IMR-90 (cell line): ENCODE results near the gene FRAS1. TPM values are rescaled to one million over a fixed set of nuclear protein-coding genes. Genes with fewer than 3 reads are reported as not detected.

Experiments
- ATAC-seq: fragments of 200-7000 bp; cut with Tn5 transposase; 2 replicates; pipeline ENCODE4 v1.9.1; 2020; ENCODE audit warnings: low read depth, mild to moderate bottlenecking, moderate library complexity
- BruUV-seq: library from RNA; stranded (reverse); fragments of 400-500 nt; replicated peaks from 2 replicates; lab custom pipeline; 2021; lab: Mats Ljungman, UMichigan
- CTCF ChIA-PET: fragments of 300-600 bp; formaldehyde crosslinking; extraction: SDS; loops from one replicate; lab custom pipeline; 2021; ENCODE audit warnings: antibody characterized with exemption; lab: Yijun Ruan, JAX
- POLR2A ChIA-PET: fragments of 300-600 bp; sonication (Branson Sonifier 250); formaldehyde crosslinking; loops from one replicate; lab custom pipeline; 2022; ENCODE audit warnings: antibody characterized with exemption; ENCODE audit not compliant: unreplicated experiment; lab: Charles Lee
- DNase-seq: peaks from one replicate; pipeline ENCODE4 v3.0.0; 2013
- H2AFZ ChIP-seq: replicated peaks from 2 replicates; pipeline ENCODE3; 2013; ENCODE audit warnings: low read length, mild to moderate bottlenecking; ENCODE audit not compliant: poor library complexity
- H2AK5ac ChIP-seq: 2 replicates; pipeline ENCODE4 v1.6.1; 2013; ENCODE audit warnings: low read depth, low read length, inconsistent platforms
- H2AK9ac ChIP-seq: replicated peaks from 2 replicates; pipeline ENCODE3; 2013; ENCODE audit warnings: mild to moderate bottlenecking, low read depth, low read length, moderate library complexity; ENCODE audit not compliant: poor library complexity
- H2BK120ac ChIP-seq: 2 replicates; pipeline ENCODE4 v1.6.1; 2013; ENCODE audit warnings: low read depth, low read length, inconsistent platforms
- H2BK15ac ChIP-seq: 3 replicates; pipeline ENCODE4 v1.6.1; 2013; ENCODE audit warnings: low read depth, low read length, inconsistent platforms
- H2BK20ac ChIP-seq: 2 replicates; pipeline ENCODE4 v1.6.1; 2013; ENCODE audit warnings: low read depth, mild to moderate bottlenecking, inconsistent platforms, low read length, moderate library complexity
- H2BK5ac ChIP-seq: 2 replicates; pipeline ENCODE4 v1.6.1; 2013; ENCODE audit warnings: mild to moderate bottlenecking, low read depth, low read length, inconsistent platforms; ENCODE audit not compliant: poor library complexity, severe bottlenecking
- H3K14ac ChIP-seq: replicated peaks from 2 replicates; pipeline ENCODE4 v1.6.1; 2013; ENCODE audit warnings: low read depth, low read length, inconsistent platforms
- H3K18ac ChIP-seq: 2 replicates; pipeline ENCODE4 v1.6.1; 2013; ENCODE audit warnings: low read depth, low read length, control low read depth
- H3K23ac ChIP-seq: 2 replicates; pipeline ENCODE4 v1.6.1; 2013; ENCODE audit warnings: low read depth, low read length, inconsistent platforms
- H3K27ac ChIP-seq: 2 replicates; pipeline ENCODE4 v1.5.1; 2013; ENCODE audit warnings: mild to moderate bottlenecking, control low read depth, low read length; ENCODE audit not compliant: insufficient read depth
- H3K27me3 ChIP-seq: 2 replicates; pipeline ENCODE4 v1.6.1; 2013; ENCODE audit warnings: low read length; ENCODE audit not compliant: control insufficient read depth, insufficient read depth
- H3K36me3 ChIP-seq: 2 replicates; pipeline ENCODE4 v1.6.1; 2013; ENCODE audit warnings: low read length, mixed read lengths; ENCODE audit not compliant: control insufficient read depth, insufficient read depth
- H3K4ac ChIP-seq: 2 replicates; pipeline ENCODE4 v1.6.1; 2013; ENCODE audit warnings: low read depth, low read length, inconsistent platforms
- H3K4me1 ChIP-seq: 2 replicates; pipeline ENCODE4 v1.6.1; 2013; ENCODE audit warnings: low read length, mixed read lengths; ENCODE audit not compliant: control insufficient read depth, insufficient read depth
- H3K4me2 ChIP-seq: 2 replicates; pipeline ENCODE4 v1.6.1; 2013; ENCODE audit warnings: low read depth, mild to moderate bottlenecking, control low read depth, low read length, moderate library complexity
- H3K4me3 ChIP-seq: 2 replicates; pipeline ENCODE4 v1.5.1; 2013; ENCODE audit warnings: low read depth, mild to moderate bottlenecking, control low read depth, low read length, moderate library complexity; ENCODE audit not compliant: insufficient read depth
- H3K56ac ChIP-seq: 2 replicates; pipeline ENCODE4 v1.6.1; 2013; ENCODE audit warnings: low read length, inconsistent platforms; ENCODE audit not compliant: insufficient read depth; ENCODE audit errors: extremely low read depth
- H3K79me1 ChIP-seq, 2 experiments: 2 replicates each; pipeline ENCODE4 v1.6.1; 2013; ENCODE audit warnings: low read length in 2 of 2, inconsistent platforms in 1 of 2, low read depth in 1 of 2
- H3K9ac ChIP-seq: 2 replicates; pipeline ENCODE4 v1.6.1; 2013; ENCODE audit warnings: low read depth, low read length, control low read depth
- H3K9me1 ChIP-seq: 2 replicates; pipeline ENCODE4 v1.6.1; 2013; ENCODE audit warnings: low read length, inconsistent platforms; ENCODE audit not compliant: insufficient read depth
- H3K9me3 ChIP-seq: 2 replicates; pipeline ENCODE4 v1.6.1; 2013; ENCODE audit warnings: low read length; ENCODE audit not compliant: control insufficient read depth, insufficient read depth
- H4K20me1 ChIP-seq: 2 replicates; pipeline ENCODE4 v1.6.1; 2013; ENCODE audit warnings: low read length, inconsistent platforms; ENCODE audit not compliant: insufficient read depth
- H4K5ac ChIP-seq: 2 replicates; pipeline ENCODE4 v1.6.1; 2013; ENCODE audit warnings: mild to moderate bottlenecking, low read depth, low read length, control low read depth
- H4K8ac ChIP-seq, 2 experiments: 2 replicates each; pipeline ENCODE4 v1.6.1; 2013; ENCODE audit warnings: low read depth in 2 of 2, low read length in 2 of 2, control low read depth in 1 of 2, inconsistent platforms in 1 of 2
- H4K91ac ChIP-seq: 2 replicates; pipeline ENCODE4 v1.6.1; 2013; ENCODE audit warnings: low read depth, low read length, inconsistent platforms; ENCODE audit not compliant: insufficient read depth
- SMC3 ChIP-seq: fragments of 150-350 bp; IDR thresholded peaks from 2 replicates; pipeline ENCODE4 v1.6.1; 2016; ENCODE audit warnings: low read depth, mild to moderate bottlenecking, antibody characterized with exemption, low read length, moderate library complexity
- WGBS, 2 experiments: methylation state at CpG; one replicate each; pipeline versions ENCODE4 v1.1.5 to v1.1.7; 2013; ENCODE audit warnings: missing lambda C conversion rate in 2 of 2; ENCODE audit not compliant: insufficient read length in 1 of 2; ENCODE audit errors: extremely low coverage in 2 of 2; 5-methylcytosine and 5-hydroxymethylcytosine counted together
- dilution Hi-C: fragments of 300-500 bp; cut with HindIII; formaldehyde crosslinking; loops from one replicate; pipeline ENCODE4 v1.14.3; 2018; ENCODE audit warnings: low sequenced_read_pairs; ENCODE audit not compliant: unreplicated experiment
- in situ Hi-C: fragments of 300-500 bp; cut with MboI; formaldehyde crosslinking; loops from 3 replicates; pipeline ENCODE4 v1.14.3; 2019; ENCODE audit warnings: low sequenced_read_pairs, inconsistent platforms, mixed read lengths
- intact Hi-C: fragments of 100-400 bp; cut with micrococcal nuclease; formaldehyde crosslinking; loops from 2 replicates; pipeline ENCODE4 v1.10.0; 2022
- polyA plus RNA-seq, 3 experiments: library from polyadenylated mRNA; depleted of rRNA; stranded (reverse); fragments of >200 nt; gene quantifications; 2 replicates each; pipeline ENCODE4 v1.2.3, GENCODE V29; 2012; ENCODE audit warnings: low replicate concordance in 1 of 3
- total RNA-seq: library from RNA; depleted of rRNA; stranded (reverse); fragments of >200 nt; gene quantifications from 2 replicates; pipeline ENCODE4 v1.2.3, GENCODE V29; 2012

FRAS1 gene
- total and polyA plus RNA-seq, 2 of the 4 experiments (the other 2 are of a cell fraction), result under 0.01 to 0.03 TPM

DNA sequence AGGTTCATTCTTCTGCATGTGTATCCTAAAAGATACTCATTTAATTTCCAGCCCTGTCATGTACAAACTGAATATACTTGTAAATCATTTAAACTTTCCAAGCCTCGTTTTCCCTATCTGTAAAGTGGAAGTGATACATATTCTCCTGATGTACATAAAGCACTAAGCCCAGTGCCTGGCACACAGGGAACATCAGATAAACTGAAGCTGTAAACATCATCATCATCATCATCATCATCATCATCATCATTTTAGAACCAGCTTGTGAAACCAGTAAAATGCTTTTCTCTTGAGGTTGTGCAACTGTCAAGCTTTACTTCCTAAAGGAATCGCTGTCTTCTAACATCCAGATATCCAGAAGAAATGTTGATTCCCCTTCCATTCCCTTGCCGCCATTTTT is 411.1 kb downstream of the FRAS1 start:
- BruUV-seq, result no TSS peak
- no peak overlapping the region for H3K4me2 ChIP-seq

More for the DNA sequence above, 411.1 kb downstream of the FRAS1 start:
- ChIA-PET CTCF (no interaction called here), POLR2A (no interaction called here)
- Histone ChIP-seq H3K9me1 (no peaks in the 10 kb centered on the region), H3K23ac (no peak overlapping the region), H4K8ac (no peak overlapping the region), H2AFZ (no peak overlapping the region), H2AK9ac (no peak overlapping the region), H3K18ac (no peak overlapping the region), H3K36me3 (no peaks in the 10 kb centered on the region), H3K9me3 (no peaks in the 10 kb centered on the region), H4K91ac (no peak overlapping the region), H2BK5ac (no peak overlapping the region), H3K27me3 (peaks cover 5% of the 10 kb centered on the region; the same call in 1 of the 2 replicates), H3K9ac (no peak overlapping the region), H2BK20ac (no peak overlapping the region), H3K27ac (no peak overlapping the region), H2BK15ac (no peak overlapping the region), H2BK120ac (no peak overlapping the region), H4K20me1 (no peaks in the 10 kb centered on the region), H4K5ac (no peak overlapping the region), H3K4me3 (no peak overlapping the region), H3K79me1 (no peaks in the 10 kb centered on the region), H3K4ac (no peak overlapping the region), H2AK5ac (no peak overlapping the region), H3K4me1 (no peaks in the 10 kb centered on the region), H3K56ac (no peak overlapping the region), H3K14ac (no peak overlapping the region)
- intact Hi-C loops, result no loop called here
- no peak for DNase-seq
- no CpG with 5 or more reads among the region's 3 CpGs for WGBS, 2 experiments
- ATAC-seq, result no peak
- dilution Hi-C loops, result no loop called here
- in situ Hi-C loops, result no loop called here
- TF ChIP-seq SMC3, result no peak
